BLaER1 treated with 17β-estradiol and CSF1 and Interleukin-3, amounts not matched to agents 10 nM and 100 nM (cell line): ENCODE data around the gene TCP11L2.
"Not testable (repeated sequence)": the region's sequence is repeated elsewhere in the genome, so short reads cannot be mapped to it uniquely, and the experiment has no call there.

Experiments
- H3K27ac ChIP-seq, 11 experiments: shearing (Covaris generic); formaldehyde crosslinking; 2 replicates each; pipeline ENCODE4 v1.8.1; 2022
- H3K27me3 ChIP-seq, 11 experiments: shearing (Covaris generic); formaldehyde crosslinking; 2 replicates each; pipeline ENCODE4 v1.8.1; 2022
- H3K36me3 ChIP-seq, 11 experiments: shearing (Covaris generic); formaldehyde crosslinking; 2 replicates each; pipeline ENCODE4 v1.8.1; 2022
- H3K4me1 ChIP-seq, 10 experiments: shearing (Covaris generic); formaldehyde crosslinking; 2 replicates each; pipeline ENCODE4 v1.8.1; 2022
- H3K4me2 ChIP-seq, 11 experiments: shearing (Covaris generic); formaldehyde crosslinking; 2 replicates each; pipeline ENCODE4 v1.8.1; 2022
- H3K4me3 ChIP-seq, 10 experiments: shearing (Covaris generic); formaldehyde crosslinking; 2 replicates each; pipeline ENCODE4 v1.8.1; 2022
- H3K9ac ChIP-seq, 11 experiments: shearing (Covaris generic); formaldehyde crosslinking; 2 replicates each; pipeline ENCODE4 v1.8.1; 2022
- H3K9me3 ChIP-seq, 11 experiments: shearing (Covaris generic); formaldehyde crosslinking; replicated peaks in 1 of 11; 2 replicates each; pipeline ENCODE4 v1.8.1; 2022
- H4K20me1 ChIP-seq, 11 experiments: shearing (Covaris generic); formaldehyde crosslinking; 2 replicates each; pipeline ENCODE4 v1.8.1; 2022
- Cebpa-rat ChIP-seq, 11 experiments: shearing (Covaris generic); IDR thresholded peaks; 2 replicates each; pipeline ENCODE4 v1.8.1; 2022

The TCP11L2 gene

DNA sequence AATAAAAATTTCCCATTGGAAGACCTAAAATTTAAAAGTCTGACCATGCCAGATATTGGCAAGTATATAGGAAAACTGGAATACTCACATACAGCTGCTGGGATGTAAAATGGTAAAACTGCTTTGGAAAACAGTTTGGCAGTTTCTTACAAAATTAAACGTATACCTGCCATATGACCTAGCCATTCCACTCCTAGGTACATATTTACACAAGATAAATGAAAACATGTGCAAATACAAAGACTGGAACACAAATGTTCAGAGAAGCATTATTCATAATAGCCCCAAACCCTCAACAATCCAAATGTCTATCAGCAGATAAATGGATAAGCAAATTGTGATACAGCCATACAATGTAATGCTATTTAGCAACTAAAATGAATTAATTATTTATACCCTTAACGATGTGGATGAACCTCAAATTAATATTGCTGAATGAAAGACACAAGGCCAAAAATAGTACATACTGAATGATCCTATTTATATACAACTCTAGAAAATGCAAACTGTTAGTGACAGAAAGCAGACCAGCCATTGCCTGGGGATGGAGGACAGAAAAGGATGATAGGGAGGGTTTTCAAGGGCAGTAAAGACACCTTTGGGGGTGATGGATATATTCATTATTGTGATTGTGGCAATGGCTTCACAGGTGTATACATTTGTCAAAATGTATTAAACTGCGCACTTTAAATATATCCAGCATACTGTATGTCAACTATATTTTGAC, 21.3 kb upstream of the TCP11L2 start:
- Histone ChIP-seq H3K27ac (no peak overlapping the region), H3K36me3 (no peaks in the 10 kb centered on the region), H4K20me1 (no peaks in the 10 kb centered on the region), H3K4me1 (peaks cover 17 to 26% (median 20%) of the 10 kb centered on the region in 10 experiments), H3K27me3 (0 out of 22 replicates have a peak, but pooled peaks cover 0 to 8% (median 0%) of the 10 kb centered on the region in 11 experiments), H3K9me3 (peaks cover 14 to 25% (median 19%) of the 10 kb centered on the region in 11 experiments), H3K4me2 (no peak overlapping the region), H3K4me3 (no peak overlapping the region), H3K9ac (no peak overlapping the region)
- TF ChIP-seq Cebpa-rat (IDR thresholded peaks at IDR 0.05): no peak

DNA sequence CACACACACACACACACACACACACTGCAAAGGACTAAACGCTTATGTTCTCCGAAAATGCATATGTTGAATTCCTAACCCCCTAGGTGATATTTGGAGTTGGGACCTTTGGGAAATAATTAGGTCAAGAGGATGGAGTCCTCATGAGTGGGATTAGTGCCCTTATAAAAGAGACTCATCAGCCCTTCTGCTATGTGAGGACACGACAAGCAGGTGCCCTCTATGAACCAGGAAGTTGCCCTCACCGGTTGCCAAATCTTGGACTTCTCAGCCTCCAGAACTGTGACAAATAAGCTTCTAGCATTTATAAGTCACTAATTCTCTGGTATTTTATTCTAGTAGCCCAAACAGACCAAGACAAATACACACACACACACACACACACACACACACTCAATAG, 20.7 kb upstream of the TCP11L2 start:
- Histone ChIP-seq H3K4me3 (no peak overlapping the region), H3K9ac (no peak overlapping the region), H3K27me3 (0 out of 22 replicates have a peak, but pooled peaks cover 0 to 8% (median 0%) of the 10 kb centered on the region in 11 experiments), H3K4me2 (no peak overlapping the region), H4K20me1 (no peaks in the 10 kb centered on the region), H3K36me3 (no peaks in the 10 kb centered on the region), H3K27ac (no peak overlapping the region), H3K9me3 (peaks cover 14 to 25% (median 19%) of the 10 kb centered on the region in 11 experiments), H3K4me1 (peaks cover 15 to 25% (median 19%) of the 10 kb centered on the region in 10 experiments)
- TF ChIP-seq Cebpa-rat (IDR thresholded peaks at IDR 0.05): no peak

DNA sequence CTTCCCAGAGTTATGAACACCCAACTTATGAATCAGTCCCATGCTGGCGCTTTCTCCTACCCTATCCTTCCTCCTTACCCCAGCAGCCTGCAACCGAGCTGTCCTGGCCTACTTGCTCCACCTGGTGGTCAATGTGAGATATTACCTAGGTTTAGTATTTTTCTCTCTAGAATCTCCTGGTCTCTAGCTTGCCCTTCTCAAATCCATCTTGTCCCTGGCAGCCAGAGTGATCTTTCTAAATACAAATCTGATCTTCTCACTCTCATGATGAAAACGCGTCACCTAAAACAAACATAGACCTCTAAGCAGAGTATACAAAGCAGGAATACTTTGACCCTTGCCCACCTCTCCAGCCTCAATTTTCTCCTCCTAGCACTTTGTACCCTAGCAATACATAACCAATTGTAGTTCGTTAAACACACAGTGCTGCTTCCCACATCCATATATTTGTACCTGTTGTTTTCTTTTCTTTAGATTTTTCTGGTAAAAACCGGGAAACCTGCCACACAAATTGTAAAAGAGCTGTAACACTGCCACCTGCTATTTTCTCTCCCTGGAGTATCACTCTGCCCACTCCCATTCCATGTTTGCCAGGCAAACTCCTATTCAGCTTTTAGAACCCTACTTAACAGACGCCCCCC, 20.0 kb upstream of the TCP11L2 start:
- Histone ChIP-seq H3K9ac (no peak overlapping the region), H3K36me3 (no peaks in the 10 kb centered on the region), H3K4me1 (peaks cover 15 to 29% (median 19%) of the 10 kb centered on the region in 10 experiments), H3K27ac (no peak overlapping the region), H3K9me3 (peaks cover 14 to 25% (median 19%) of the 10 kb centered on the region in 11 experiments), H3K4me2 (no peak overlapping the region), H3K4me3 (no peak overlapping the region), H3K27me3 (0 out of 22 replicates have a peak, but pooled peaks cover 0 to 3% (median 0%) of the 10 kb centered on the region in 11 experiments), H4K20me1 (no peaks in the 10 kb centered on the region)
- TF ChIP-seq Cebpa-rat (IDR thresholded peaks at IDR 0.05): no peak

DNA sequence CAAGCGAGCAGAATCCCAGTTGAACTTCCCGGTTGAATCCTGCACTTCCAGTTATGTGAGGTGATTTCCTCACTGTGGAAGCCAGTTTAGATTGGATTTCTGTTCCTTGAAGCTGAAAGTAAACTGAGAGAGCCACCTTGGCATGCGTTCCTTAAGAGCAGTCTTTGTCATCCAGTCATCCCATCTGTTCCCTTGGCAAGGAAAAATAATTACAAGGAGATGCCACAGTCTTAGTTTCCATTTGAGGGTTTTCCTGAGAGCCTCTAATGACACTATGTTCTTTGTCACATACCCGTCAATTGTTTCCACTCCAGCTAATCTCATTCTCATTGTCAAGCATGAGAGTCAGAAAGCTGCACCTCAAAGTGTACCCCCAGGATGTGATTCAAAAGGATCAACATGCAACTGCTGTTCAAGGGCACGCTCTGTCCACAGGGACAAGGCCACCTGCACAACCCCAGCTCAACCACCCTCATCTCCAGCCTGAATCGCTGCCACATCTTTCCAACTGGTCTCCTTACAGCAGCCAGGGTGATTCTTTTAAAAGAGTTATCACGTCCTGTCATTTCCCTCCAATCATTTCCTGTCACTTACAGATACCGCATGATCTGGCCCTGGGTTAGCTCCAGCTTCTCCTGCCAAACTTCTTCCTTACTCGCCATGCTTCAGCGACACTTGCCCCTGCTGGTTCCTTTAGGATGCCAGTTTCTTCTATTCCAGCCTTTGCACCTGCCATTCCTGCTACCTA, 18.0 kb upstream of the TCP11L2 start:
- peak overlapping the region; percentile 21 to 57 (median 42) for H3K4me2 ChIP-seq
- H3K4me1 ChIP-seq: peaks cover 23 to 48% (median 27%) of the 10 kb centered on the region in 10 experiments
- no peak overlapping the region for H3K4me3 ChIP-seq
- no peak overlapping the region for H3K9ac ChIP-seq
- no peak for TF ChIP-seq Cebpa-rat (IDR thresholded peaks at IDR 0.05)
- no peaks in the 10 kb centered on the region for H3K27me3 ChIP-seq
- no peaks in the 10 kb centered on the region for H3K36me3 ChIP-seq
- H3K9me3 ChIP-seq: peaks cover 14 to 25% (median 19%) of the 10 kb centered on the region in 11 experiments
- H3K27ac ChIP-seq: no peak overlapping the region
- no peaks in the 10 kb centered on the region for H4K20me1 ChIP-seq

DNA sequence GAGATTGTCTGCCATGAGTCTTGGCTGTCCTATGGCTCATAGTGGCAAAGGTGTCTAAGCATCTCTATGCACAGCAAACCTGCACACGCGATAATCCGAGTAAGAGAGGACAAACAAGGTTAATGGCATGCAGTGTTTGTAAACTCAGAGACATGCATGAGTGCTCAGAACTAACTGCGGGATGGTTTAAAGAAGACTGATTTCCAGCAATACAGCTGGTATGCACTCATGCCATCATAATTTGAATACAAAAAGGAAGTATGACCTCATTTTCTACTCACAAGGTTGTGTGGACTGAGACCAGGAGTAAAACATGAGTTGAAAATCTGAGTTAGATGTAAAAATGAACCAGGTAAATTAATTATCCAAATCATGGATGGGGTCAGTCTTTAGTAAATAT, 16.6 kb upstream of the TCP11L2 start:
- H3K27ac ChIP-seq: no peak overlapping the region
- no peaks in the 10 kb centered on the region for H3K27me3 ChIP-seq
- no peak overlapping the region for H3K4me3 ChIP-seq
- no peak overlapping the region for H3K9ac ChIP-seq
- peaks cover 23 to 49% (median 27%) of the 10 kb centered on the region in 10 experiments for H3K4me1 ChIP-seq
- peak overlapping the region in 10 of 11 experiments; percentile 3 to 59 (median 30); a peak in 14 of 22 replicates for H3K4me2 ChIP-seq
- H4K20me1 ChIP-seq: no peaks in the 10 kb centered on the region
- no peaks in the 10 kb centered on the region for H3K36me3 ChIP-seq
- no peak for TF ChIP-seq Cebpa-rat (IDR thresholded peaks at IDR 0.05)
- H3K9me3 ChIP-seq: peaks cover 14 to 23% (median 19%) of the 10 kb centered on the region in 11 experiments

DNA sequence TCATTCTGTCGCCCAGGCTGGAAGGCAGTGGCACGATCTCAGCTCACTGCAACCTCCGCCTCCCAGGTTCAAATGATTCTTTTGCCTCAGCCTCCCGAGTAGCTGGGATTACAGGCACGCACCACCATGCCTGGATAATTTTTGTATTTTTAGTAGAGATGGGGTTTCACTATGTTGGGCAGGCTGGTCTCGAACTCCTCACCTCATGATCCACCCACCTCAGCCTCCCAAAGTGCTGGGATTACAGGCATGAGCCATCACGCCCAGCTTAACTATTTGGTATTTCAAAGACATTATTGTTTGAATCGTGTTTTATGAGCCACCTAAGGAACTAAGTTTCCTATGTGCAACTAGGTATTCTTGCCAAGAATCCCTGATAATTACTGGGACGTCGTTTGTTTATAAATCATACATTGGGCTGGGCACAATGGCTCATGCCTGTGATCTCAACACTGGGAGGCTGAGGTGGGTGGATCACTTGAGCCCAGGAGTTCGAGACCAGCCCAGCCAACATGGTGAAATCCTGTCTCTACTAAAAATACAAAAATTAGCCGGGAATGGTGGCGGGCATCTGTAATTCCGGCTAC, 15.9 kb upstream of the TCP11L2 start:
- not testable (repeated sequence) for H4K20me1 ChIP-seq, H3K4me3 ChIP-seq, H3K27me3 ChIP-seq, H3K9ac ChIP-seq, H3K27ac ChIP-seq, H3K36me3 ChIP-seq
- peak overlapping the region in 2 of 11 experiments; percentile 24 to 59; a peak in 2 of 22 replicates for H3K4me2 ChIP-seq
- H3K4me1 ChIP-seq: peaks cover 23 to 49% (median 27%) of the 10 kb centered on the region in 10 experiments
- peaks cover 8 to 17% (median 13%) of the 10 kb centered on the region in 11 experiments for H3K9me3 ChIP-seq

DNA sequence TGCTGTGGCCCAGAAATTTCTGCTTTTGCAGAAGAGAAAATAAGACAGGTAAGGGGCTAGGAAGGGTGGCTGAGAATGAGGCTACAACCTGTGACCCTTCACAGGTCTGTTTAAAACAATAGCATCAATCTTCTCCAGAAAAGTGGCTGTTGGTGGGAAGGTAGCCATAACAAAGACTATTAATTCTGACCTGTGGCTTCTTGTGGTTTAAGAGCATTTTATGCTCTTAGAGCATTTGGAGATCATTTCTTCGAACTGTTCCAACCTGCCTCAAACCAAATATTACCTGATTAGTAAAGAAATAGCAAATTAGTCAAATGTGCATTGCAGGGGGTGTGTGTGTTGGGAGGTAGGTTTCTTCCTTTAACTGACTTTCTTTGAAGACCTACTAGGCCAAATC, 15.2 kb upstream of the TCP11L2 start:
- Histone ChIP-seq H3K4me3 (no peak overlapping the region), H3K27me3 (no peaks in the 10 kb centered on the region), H3K4me2 (peak overlapping the region in 1 of 11 experiments; percentile 24; a peak in 2 of 22 replicates), H3K36me3 (no peaks in the 10 kb centered on the region), H3K9ac (no peak overlapping the region), H3K27ac (no peak overlapping the region), H3K9me3 (peaks cover under 1 to 10% (median 6%) of the 10 kb centered on the region in 11 experiments; a peak in 21 of 22 replicates), H3K4me1 (peaks cover 23 to 49% (median 27%) of the 10 kb centered on the region in 10 experiments), H4K20me1 (no peaks in the 10 kb centered on the region)
- TF ChIP-seq Cebpa-rat (IDR thresholded peaks at IDR 0.05): no peak

DNA sequence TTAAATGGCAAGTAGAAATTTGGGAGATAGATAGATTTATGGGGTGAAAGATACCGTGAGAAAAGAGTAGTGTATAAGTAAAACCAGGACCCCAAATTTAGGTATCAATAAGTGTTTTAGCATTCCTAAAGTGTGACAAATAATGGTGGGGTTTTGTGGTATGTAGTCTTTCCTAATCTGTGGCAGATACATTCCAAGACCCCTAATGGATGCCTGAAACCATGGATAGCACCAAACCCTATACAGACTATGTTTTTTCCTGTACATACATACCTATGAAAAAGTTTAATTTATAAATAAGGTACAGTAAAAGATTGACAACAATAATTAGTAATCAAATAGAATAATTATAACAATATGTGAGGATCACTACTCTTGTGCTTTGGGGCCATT, 14.4 kb upstream of the TCP11L2 start:
- Histone ChIP-seq H3K9me3 (peaks cover 0 to 2% (median 0%) of the 10 kb centered on the region in 11 experiments; a peak in 4 of 22 replicates), H4K20me1 (no peaks in the 10 kb centered on the region), H3K4me3 (no peak overlapping the region), H3K27me3 (no peaks in the 10 kb centered on the region), H3K4me1 (peaks cover 23 to 49% (median 27%) of the 10 kb centered on the region in 10 experiments), H3K36me3 (no peaks in the 10 kb centered on the region), H3K9ac (no peak overlapping the region), H3K27ac (no peak overlapping the region), H3K4me2 (peak overlapping the region in 6 of 11 experiments; percentile 12 to 53 (median 37); a peak in 9 of 22 replicates)
- no peak for TF ChIP-seq Cebpa-rat (IDR thresholded peaks at IDR 0.05)
